GM12878 (cell line): ENCODE data around the gene CCDC88C. TPM values are rescaled to one million over a fixed set of nuclear protein-coding genes. Genes with fewer than 3 reads are reported as not detected.

Experiments
- BHLHE40 ChIP-seq, 2 experiments: fragments of 450-650 bp in 1 of 2; IDR thresholded peaks; 2 replicates each; pipeline ENCODE4 v1.6.1; 2011 to 2017; ENCODE audit warnings: low read depth in 2 of 2, borderline replicate concordance in 1 of 2, improper control_type of control experiment in 1 of 2, low read length in 1 of 2, mild to moderate bottlenecking in 1 of 2
- CBX5 ChIP-seq: sonication (generic); IDR thresholded peaks from 2 replicates; pipeline ENCODE4 v1.6.1; 2016; ENCODE audit warnings: low read depth, moderate library complexity, mild to moderate bottlenecking, inconsistent platforms
- CEBPB ChIP-seq, 2 experiments: fragments of 150-350 bp in 1 of 2; IDR thresholded peaks; 2 replicates each; pipeline ENCODE4 v1.6.1; 2012 to 2014; ENCODE audit warnings: low read depth in 2 of 2, low read length in 2 of 2, borderline replicate concordance in 1 of 2, inconsistent platforms in 1 of 2
- CHD1 ChIP-seq: IDR thresholded peaks from 2 replicates; pipeline ENCODE4 v1.6.1; 2012; ENCODE audit warnings: low read depth, low read length, improper control_type of control experiment
- CHD4 ChIP-seq: fragments of 200-600 bp; sonication (generic); IDR thresholded peaks from 2 replicates; pipeline ENCODE4 v1.6.1; 2016; ENCODE audit warnings: mild to moderate bottlenecking
- ESRRA ChIP-seq: IDR thresholded peaks from 2 replicates; pipeline ENCODE4 v1.6.1; 2012; ENCODE audit warnings: mild to moderate bottlenecking, low read length, improper control_type of control experiment
- HCFC1 ChIP-seq: fragments of 150-350 bp; IDR thresholded peaks from 2 replicates; pipeline ENCODE4 v1.6.1; 2014; ENCODE audit warnings: low read length
- HDAC2 ChIP-seq: fragments of 200-600 bp; sonication (generic); IDR thresholded peaks from 2 replicates; pipeline ENCODE4 v1.6.1; 2017
- IKZF1 ChIP-seq: fragments of 450-650 bp; conservative IDR thresholded peaks from 2 replicates; pipeline ENCODE4 v1.6.1; 2017; ENCODE audit warnings: antibody characterized with exemption, mild to moderate bottlenecking
- IRF4 ChIP-seq: IDR thresholded peaks from 2 replicates; pipeline ENCODE4 v1.6.1; 2011; ENCODE audit warnings: low read depth, low read length
- JUND ChIP-seq: IDR thresholded peaks from 2 replicates; pipeline ENCODE4 v1.6.1; 2012; ENCODE audit warnings: low read depth, mild to moderate bottlenecking, low read length, improper control_type of control experiment, moderate library complexity
- KAT2A ChIP-seq: conservative IDR thresholded peaks from 2 replicates; pipeline ENCODE4 v1.6.1; 2011; ENCODE audit warnings: low read depth, low read length; ENCODE audit not compliant: control insufficient read depth
- NFYA ChIP-seq: IDR thresholded peaks from 2 replicates; pipeline ENCODE4 v1.6.1; 2011; ENCODE audit warnings: low read depth, mild to moderate bottlenecking, low read length, improper control_type of control experiment, borderline replicate concordance
- NR2C2 ChIP-seq: IDR thresholded peaks from 2 replicates; pipeline ENCODE4 v1.6.1; 2011; ENCODE audit warnings: borderline replicate concordance, low read depth; ENCODE audit not compliant: control insufficient read depth, insufficient read length
- RBBP5 ChIP-seq: fragments of 200-600 bp; sonication (generic); conservative IDR thresholded peaks from 2 replicates; pipeline ENCODE4 v1.6.1; 2016
- RUNX3 ChIP-seq: IDR thresholded peaks from 2 replicates; pipeline ENCODE4 v1.6.1; 2012; ENCODE audit warnings: low read length, inconsistent platforms
- SIN3A ChIP-seq: IDR thresholded peaks from 2 replicates; pipeline ENCODE4 v1.6.1; 2012; ENCODE audit warnings: low read depth, low read length, improper control_type of control experiment
- SIX5 ChIP-seq: IDR thresholded peaks from 2 replicates; pipeline ENCODE4 v1.6.1; 2011; ENCODE audit warnings: mild to moderate bottlenecking, low read depth, low read length, moderate library complexity; ENCODE audit not compliant: severe bottlenecking
- SPI1 ChIP-seq: IDR thresholded peaks from 2 replicates; pipeline ENCODE4 v1.6.1; 2011; ENCODE audit warnings: low read depth, mild to moderate bottlenecking, low read length, moderate library complexity, borderline replicate concordance; ENCODE audit not compliant: insufficient read depth
- SUPT20H ChIP-seq: IDR thresholded peaks from 2 replicates; pipeline ENCODE4 v1.6.1; 2011; ENCODE audit warnings: low read depth, mild to moderate bottlenecking, low read length, moderate library complexity, borderline replicate concordance; ENCODE audit not compliant: control insufficient read depth
- TARDBP ChIP-seq: IDR thresholded peaks from 2 replicates; pipeline ENCODE4 v1.6.1; 2016; ENCODE audit warnings: borderline replicate concordance
- TCF12 ChIP-seq: IDR thresholded peaks from 2 replicates; pipeline ENCODE4 v1.6.1; 2011; ENCODE audit warnings: low read depth, mild to moderate bottlenecking, low read length
- YBX1 ChIP-seq: fragments of 450-650 bp; IDR thresholded peaks from 2 replicates; pipeline ENCODE4 v1.6.1; 2016; ENCODE audit warnings: antibody characterized with exemption
- YY1 ChIP-seq: IDR thresholded peaks from 2 replicates; pipeline ENCODE4 v1.6.1; 2011; ENCODE audit warnings: low read depth, mild to moderate bottlenecking, low read length
- ZNF207 ChIP-seq: fragments of 450-650 bp; IDR thresholded peaks from 2 replicates; pipeline ENCODE4 v1.6.1; 2014; ENCODE audit warnings: antibody characterized with exemption, mild to moderate bottlenecking, borderline replicate concordance
- ZNF384 ChIP-seq: IDR thresholded peaks from 2 replicates; pipeline ENCODE4 v1.6.1; 2012; ENCODE audit warnings: low read depth, mild to moderate bottlenecking, low read length, improper control_type of control experiment, borderline replicate concordance
- polyA plus RNA-seq, 11 experiments: library from polyadenylated mRNA; depleted of rRNA in 4 of 11; unstranded in 6 of 11; stranded (reverse) in 5 of 11; fragments of >200 nt; fragmentation: Nextera tagmentation in 4 of 11; fragmentation: Illumina TruSeq in 1 of 11; extraction: Ambion mirVana in 4 of 11; extraction: Trizol in 1 of 11; gene quantifications; 1 replicate in 1 of 11; 2 replicates in 10 of 11; pipeline versions ENCODE4 v1.2.1 to v1.2.3, GENCODE V29; 2011 to 2016; ENCODE audit warnings: inconsistent platforms in 2 of 11, missing spikeins in 2 of 11, low read depth in 1 of 11
- total RNA-seq, 4 experiments: library from RNA; depleted of rRNA in 3 of 4; stranded (reverse); fragments of >200 nt in 3 of 4; fragmentation: Illumina TruSeq in 1 of 4; extraction: Trizol in 1 of 4; gene quantifications; 2 replicates each; pipeline versions ENCODE4 v1.2.1 to v1.2.3, GENCODE V29; 2013 to 2021
- TF ChIP-seq, protein P1 (sequence below): fragments of 450-650 bp; IDR thresholded peaks from 2 replicates; pipeline ENCODE4 v1.6.1; 2017; ENCODE audit warnings: antibody characterized with exemption, mild to moderate bottlenecking, moderate library complexity
- TF ChIP-seq, protein P2 (sequence below): IDR thresholded peaks from 2 replicates; pipeline ENCODE4 v1.6.1; 2011; ENCODE audit warnings: low read depth, mild to moderate bottlenecking, low read length, moderate library complexity, borderline replicate concordance; ENCODE audit errors: extremely low read depth

CCDC88C gene
- total and polyA plus RNA-seq, 10 of the 15 experiments (the other 5 are each of a cell fraction or from before 2014, with no cell fraction given): 4.0 to 79.6 (median 36.6) TPM

- TF ChIP-seq, protein P1, sequence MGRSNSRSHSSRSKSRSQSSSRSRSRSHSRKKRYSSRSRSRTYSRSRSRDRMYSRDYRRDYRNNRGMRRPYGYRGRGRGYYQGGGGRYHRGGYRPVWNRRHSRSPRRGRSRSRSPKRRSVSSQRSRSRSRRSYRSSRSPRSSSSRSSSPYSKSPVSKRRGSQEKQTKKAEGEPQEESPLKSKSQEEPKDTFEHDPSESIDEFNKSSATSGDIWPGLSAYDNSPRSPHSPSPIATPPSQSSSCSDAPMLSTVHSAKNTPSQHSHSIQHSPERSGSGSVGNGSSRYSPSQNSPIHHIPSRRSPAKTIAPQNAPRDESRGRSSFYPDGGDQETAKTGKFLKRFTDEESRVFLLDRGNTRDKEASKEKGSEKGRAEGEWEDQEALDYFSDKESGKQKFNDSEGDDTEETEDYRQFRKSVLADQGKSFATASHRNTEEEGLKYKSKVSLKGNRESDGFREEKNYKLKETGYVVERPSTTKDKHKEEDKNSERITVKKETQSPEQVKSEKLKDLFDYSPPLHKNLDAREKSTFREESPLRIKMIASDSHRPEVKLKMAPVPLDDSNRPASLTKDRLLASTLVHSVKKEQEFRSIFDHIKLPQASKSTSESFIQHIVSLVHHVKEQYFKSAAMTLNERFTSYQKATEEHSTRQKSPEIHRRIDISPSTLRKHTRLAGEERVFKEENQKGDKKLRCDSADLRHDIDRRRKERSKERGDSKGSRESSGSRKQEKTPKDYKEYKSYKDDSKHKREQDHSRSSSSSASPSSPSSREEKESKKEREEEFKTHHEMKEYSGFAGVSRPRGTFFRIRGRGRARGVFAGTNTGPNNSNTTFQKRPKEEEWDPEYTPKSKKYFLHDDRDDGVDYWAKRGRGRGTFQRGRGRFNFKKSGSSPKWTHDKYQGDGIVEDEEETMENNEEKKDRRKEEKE: no peak
- TF ChIP-seq ESRRA (no peak), YY1 (no peak), YBX1 (no peak), JUND (no peak), IRF4 (0 out of 2 replicates have a peak, but pooled peaks have one; percentile 6), RUNX3 (peak; percentile 42), NR2C2 (no peak), SUPT20H (no peak), BHLHE40 (IDR thresholded peaks at IDR 0.05; ENCODE audit: borderline replicate concordance in 1 of 2, low read depth in 2 of 2, low read length in 1 of 2) (no peak), SIN3A (no peak), CEBPB (IDR thresholded peaks at IDR 0.05; ENCODE audit: borderline replicate concordance in 1 of 2, low read depth in 2 of 2, low read length in 2 of 2) (no peak), TARDBP (no peak), CHD4 (no peak), SPI1 (peak; percentile 16; the same call in 1 of the 2 replicates), HDAC2 (no peak), RBBP5 (no peak), HCFC1 (no peak), KAT2A (no peak), IKZF1 (peak; percentile 60), NFYA (no peak), CBX5 (no peak), ZNF207 (no peak), SIX5 (no peak), CHD1 (no peak), ZNF384 (no peak), TCF12 (no peak)
- TF ChIP-seq, protein P2, sequence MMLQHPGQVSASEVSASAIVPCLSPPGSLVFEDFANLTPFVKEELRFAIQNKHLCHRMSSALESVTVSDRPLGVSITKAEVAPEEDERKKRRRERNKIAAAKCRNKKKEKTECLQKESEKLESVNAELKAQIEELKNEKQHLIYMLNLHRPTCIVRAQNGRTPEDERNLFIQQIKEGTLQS: no peak
These were observed 36.8 kb downstream of the CCDC88C start (continued) for GRCh38 chr14:91380610-91381371.
